ENCODE results near the gene FAM227B. TPM values are rescaled to one million over a fixed set of nuclear protein-coding genes. Genes with fewer than 3 reads are reported as not detected.
"Not testable (repeated sequence)": the region's sequence is repeated elsewhere in the genome, so short reads cannot be mapped to it uniquely, and the experiment has no call there.

The FAM227B gene
- polyA plus RNA-seq, 4 donors = 1.6 to 8.7 (median 3.2) TPM

- no peaks in the 10 kb centered on the region for H3K4me1 ChIP-seq (ENCODE audit: control insufficient read depth in 3 of 3, insufficient read depth in 2 of 3, low read depth in 1 of 3, low read length in 2 of 3)
- DNase-seq (no peak), FAIRE-seq (no peak)
- H3K4me3 ChIP-seq (ENCODE audit: low read depth in 1 of 3, low read length in 3 of 3) = no peak overlapping the region
- H3K27ac ChIP-seq (ENCODE audit: low read depth in 1 of 3, low read length in 2 of 3) = no peak overlapping the region
- H3K9me3 ChIP-seq (ENCODE audit: control insufficient read depth in 2 of 2, insufficient read depth in 1 of 2, low read depth in 1 of 2, low read length in 1 of 2) = no peaks in the 10 kb centered on the region
- no peaks in the 10 kb centered on the region for H3K27me3 ChIP-seq (ENCODE audit: control insufficient read depth in 3 of 3, insufficient read depth in 3 of 3, low read length in 3 of 3)
- WGBS, 3 donors = 18 to 52% (median 33%) methylated on average over 1 of the region's 1 CpG
- H3K36me3 ChIP-seq (ENCODE audit: control insufficient read depth in 3 of 3, insufficient read depth in 2 of 3, low read depth in 1 of 3, low read length in 3 of 3) = no peaks in the 10 kb centered on the region
Measured at GRCh38 chr15:49473031-49473430, 147.6 kb downstream of the FAM227B start.

- no peaks in the 10 kb centered on the region for H3K27me3 ChIP-seq (ENCODE audit: control insufficient read depth in 3 of 3, insufficient read depth in 3 of 3, low read length in 3 of 3)
- FAIRE-seq (no peak), DNase-seq (no peak)
- H3K36me3 ChIP-seq (ENCODE audit: control insufficient read depth in 3 of 3, insufficient read depth in 2 of 3, low read depth in 1 of 3, low read length in 3 of 3) = no peaks in the 10 kb centered on the region
- H3K4me1 ChIP-seq (ENCODE audit: control insufficient read depth in 3 of 3, insufficient read depth in 2 of 3, low read depth in 1 of 3, low read length in 2 of 3) = no peaks in the 10 kb centered on the region
- no peak overlapping the region for H3K4me3 ChIP-seq (ENCODE audit: low read depth in 1 of 3, low read length in 3 of 3)
- H3K9me3 ChIP-seq (ENCODE audit: control insufficient read depth in 2 of 2, insufficient read depth in 1 of 2, low read depth in 1 of 2, low read length in 1 of 2) = no peaks in the 10 kb centered on the region
- no peak overlapping the region for H3K27ac ChIP-seq (ENCODE audit: low read depth in 1 of 3, low read length in 2 of 3)
- 86 to 92% (median 91%) methylated on average over 2 of the region's 2 CpGs for WGBS, 3 donors
Measured at GRCh38 chr15:49472338-49472737, 148.3 kb downstream of the FAM227B start.

GRCh38 chr15:49471733-49472132 lies 148.9 kb downstream of the FAM227B start:
- FAIRE-seq (no peak), DNase-seq (no peak)

GRCh38 chr15:49471248-49471647 lies 149.4 kb downstream of the FAM227B start:
- not testable (repeated sequence) for H3K27me3 ChIP-seq (ENCODE audit: control insufficient read depth in 3 of 3, insufficient read depth in 3 of 3, low read length in 3 of 3); H3K36me3 ChIP-seq (ENCODE audit: control insufficient read depth in 3 of 3, insufficient read depth in 2 of 3, low read depth in 1 of 3, low read length in 3 of 3); H3K9me3 ChIP-seq (ENCODE audit: control insufficient read depth in 2 of 2, insufficient read depth in 1 of 2, low read depth in 1 of 2, low read length in 1 of 2); FAIRE-seq; DNase-seq; H3K27ac ChIP-seq (ENCODE audit: low read depth in 1 of 3, low read length in 2 of 3); H3K4me1 ChIP-seq (ENCODE audit: control insufficient read depth in 3 of 3, insufficient read depth in 2 of 3, low read depth in 1 of 3, low read length in 2 of 3); H3K4me3 ChIP-seq (ENCODE audit: low read depth in 1 of 3, low read length in 3 of 3)
- 73 to 76% (median 74%) methylated on average over 3 to 4 of the region's 4 CpGs for WGBS, 3 donors

More at GRCh38 chr15:49471733-49472132, 148.9 kb downstream of the FAM227B start:
- H3K9me3 ChIP-seq (ENCODE audit: control insufficient read depth in 2 of 2, insufficient read depth in 1 of 2, low read depth in 1 of 2, low read length in 1 of 2) = no peaks in the 10 kb centered on the region
- H3K4me1 ChIP-seq (ENCODE audit: control insufficient read depth in 3 of 3, insufficient read depth in 2 of 3, low read depth in 1 of 3, low read length in 2 of 3) = no peaks in the 10 kb centered on the region
- WGBS, 3 donors = 21 to 43% (median 32%) methylated on average over 4 of the region's 4 CpGs
- no peak overlapping the region for H3K4me3 ChIP-seq (ENCODE audit: low read depth in 1 of 3, low read length in 3 of 3)
- H3K27me3 ChIP-seq (ENCODE audit: control insufficient read depth in 3 of 3, insufficient read depth in 3 of 3, low read length in 3 of 3) = no peaks in the 10 kb centered on the region
- H3K36me3 ChIP-seq (ENCODE audit: control insufficient read depth in 3 of 3, insufficient read depth in 2 of 3, low read depth in 1 of 3, low read length in 3 of 3) = no peaks in the 10 kb centered on the region
- no peak overlapping the region for H3K27ac ChIP-seq (ENCODE audit: low read depth in 1 of 3, low read length in 2 of 3)

GRCh38 chr15:49468481-49468839 lies 152.2 kb downstream of the FAM227B start:
- Histone ChIP-seq H3K4me3 (ENCODE audit: low read depth in 1 of 3, low read length in 3 of 3) (no peak overlapping the region), H3K9me3 (ENCODE audit: control insufficient read depth in 2 of 2, insufficient read depth in 1 of 2, low read depth in 1 of 2, low read length in 1 of 2) (no peaks in the 10 kb centered on the region), H3K4me1 (ENCODE audit: control insufficient read depth in 3 of 3, insufficient read depth in 2 of 3, low read depth in 1 of 3, low read length in 2 of 3) (no peaks in the 10 kb centered on the region), H3K27ac (ENCODE audit: low read depth in 1 of 3, low read length in 2 of 3) (no peak overlapping the region), H3K36me3 (ENCODE audit: control insufficient read depth in 3 of 3, insufficient read depth in 2 of 3, low read depth in 1 of 3, low read length in 3 of 3) (no peaks in the 10 kb centered on the region), H3K27me3 (ENCODE audit: control insufficient read depth in 3 of 3, insufficient read depth in 3 of 3, low read length in 3 of 3) (no peaks in the 10 kb centered on the region)
- no peak for DNase-seq
- no peak for FAIRE-seq
- 49 to 59% (median 56%) methylated on average over 2 of the region's 2 CpGs for WGBS, 3 donors

- 58 to 71% (median 69%) methylated on average over 3 of the region's 3 CpGs for WGBS, 3 donors
- FAIRE-seq (no peak), DNase-seq (no peak)
- Histone ChIP-seq H3K9me3 (ENCODE audit: control insufficient read depth in 2 of 2, insufficient read depth in 1 of 2, low read depth in 1 of 2, low read length in 1 of 2) (no peaks in the 10 kb centered on the region), H3K27me3 (ENCODE audit: control insufficient read depth in 3 of 3, insufficient read depth in 3 of 3, low read length in 3 of 3) (no peaks in the 10 kb centered on the region), H3K36me3 (ENCODE audit: control insufficient read depth in 3 of 3, insufficient read depth in 2 of 3, low read depth in 1 of 3, low read length in 3 of 3) (no peaks in the 10 kb centered on the region), H3K27ac (ENCODE audit: low read depth in 1 of 3, low read length in 2 of 3) (no peak overlapping the region), H3K4me1 (ENCODE audit: control insufficient read depth in 3 of 3, insufficient read depth in 2 of 3, low read depth in 1 of 3, low read length in 2 of 3) (no peaks in the 10 kb centered on the region), H3K4me3 (ENCODE audit: low read depth in 1 of 3, low read length in 3 of 3) (no peak overlapping the region)
Measured at GRCh38 chr15:49467746-49468480, 152.7 kb downstream of the FAM227B start.

GRCh38 chr15:49466119-49466518 lies 154.5 kb downstream of the FAM227B start:
- H3K27ac ChIP-seq (ENCODE audit: low read depth in 1 of 3, low read length in 2 of 3) = no peak overlapping the region
- H3K36me3 ChIP-seq (ENCODE audit: control insufficient read depth in 3 of 3, insufficient read depth in 2 of 3, low read depth in 1 of 3, low read length in 3 of 3) = no peaks in the 10 kb centered on the region
- 90 to 97% (median 97%) methylated on average over 1 of the region's 1 CpG for WGBS, 3 donors
- no peak for DNase-seq
- no peaks in the 10 kb centered on the region for H3K27me3 ChIP-seq (ENCODE audit: control insufficient read depth in 3 of 3, insufficient read depth in 3 of 3, low read length in 3 of 3)
- H3K9me3 ChIP-seq (ENCODE audit: control insufficient read depth in 2 of 2, insufficient read depth in 1 of 2, low read depth in 1 of 2, low read length in 1 of 2) = no peaks in the 10 kb centered on the region
- no peak for FAIRE-seq
- H3K4me1 ChIP-seq (ENCODE audit: control insufficient read depth in 3 of 3, insufficient read depth in 2 of 3, low read depth in 1 of 3, low read length in 2 of 3) = no peaks in the 10 kb centered on the region
- H3K4me3 ChIP-seq (ENCODE audit: low read depth in 1 of 3, low read length in 3 of 3) = no peak overlapping the region

GRCh38 chr15:49464522-49464921 lies 156.1 kb downstream of the FAM227B start:
- Histone ChIP-seq H3K27ac (ENCODE audit: low read depth in 1 of 3, low read length in 2 of 3) (no peak overlapping the region), H3K9me3 (ENCODE audit: control insufficient read depth in 2 of 2, insufficient read depth in 1 of 2, low read depth in 1 of 2, low read length in 1 of 2) (no peaks in the 10 kb centered on the region), H3K36me3 (ENCODE audit: control insufficient read depth in 3 of 3, insufficient read depth in 2 of 3, low read depth in 1 of 3, low read length in 3 of 3) (no peaks in the 10 kb centered on the region), H3K27me3 (ENCODE audit: control insufficient read depth in 3 of 3, insufficient read depth in 3 of 3, low read length in 3 of 3) (no peaks in the 10 kb centered on the region), H3K4me1 (ENCODE audit: control insufficient read depth in 3 of 3, insufficient read depth in 2 of 3, low read depth in 1 of 3, low read length in 2 of 3) (no peaks in the 10 kb centered on the region), H3K4me3 (ENCODE audit: low read depth in 1 of 3, low read length in 3 of 3) (no peak overlapping the region)
- 90 to 93% (median 91%) methylated on average over 3 of the region's 3 CpGs for WGBS, 3 donors
- no peak for DNase-seq
- no peak for FAIRE-seq

Measured in small intestine (tissue), 7 donors.